Progenitor cell of endocrine pancreas (in vitro differentiated cells): ENCODE measurements around the gene NCKAP5. TPM values are rescaled to one million over a fixed set of nuclear protein-coding genes. Genes with fewer than 3 reads are reported as not detected.

Source experiments
- DNase-seq: peaks from one replicate; pipeline ENCODE4 v3.0.0; 2021; ENCODE audit warnings: low spot score; ENCODE audit not compliant: unreplicated experiment
- H3K27ac Mint-ChIP-seq: 2 replicates; pipeline ENCODE4 v1.8.0; 2021; ENCODE audit warnings: mild to moderate bottlenecking, moderate library complexity, mixed read lengths
- H3K27me3 Mint-ChIP-seq: 2 replicates; pipeline ENCODE4 v1.8.0; 2021; ENCODE audit warnings: mixed read lengths
- H3K36me3 Mint-ChIP-seq: 2 replicates; pipeline ENCODE4 v1.8.0; 2022; ENCODE audit warnings: mixed read lengths; ENCODE audit not compliant: insufficient read depth
- H3K4me1 Mint-ChIP-seq: 2 replicates; pipeline ENCODE4 v1.8.0; 2021; ENCODE audit warnings: low read depth, mixed read lengths
- H3K4me3 Mint-ChIP-seq: 2 replicates; pipeline ENCODE4 v1.8.0; 2021; ENCODE audit warnings: low read depth, mild to moderate bottlenecking, moderate library complexity, mixed read lengths
- H3K9me3 Mint-ChIP-seq: 2 replicates; pipeline ENCODE4 v1.8.0; 2021; ENCODE audit warnings: low read depth, mixed read lengths
- total RNA-seq: library from RNA; stranded (reverse); gene quantifications from 2 replicates; pipeline ENCODE4 v1.2.1, GENCODE V29; 2021
- TF ChIP-seq, protein P1 (sequence below): fragments of 200-600 bp; sonication (generic); IDR thresholded peaks from one replicate; pipeline ENCODE4 v1.5.0; 2021; ENCODE audit warnings: antibody characterized with exemption, mild to moderate bottlenecking; ENCODE audit not compliant: unreplicated experiment

Gene NCKAP5
- total RNA-seq, 1 donor from 2014 or later = 1.7 TPM

DNA sequence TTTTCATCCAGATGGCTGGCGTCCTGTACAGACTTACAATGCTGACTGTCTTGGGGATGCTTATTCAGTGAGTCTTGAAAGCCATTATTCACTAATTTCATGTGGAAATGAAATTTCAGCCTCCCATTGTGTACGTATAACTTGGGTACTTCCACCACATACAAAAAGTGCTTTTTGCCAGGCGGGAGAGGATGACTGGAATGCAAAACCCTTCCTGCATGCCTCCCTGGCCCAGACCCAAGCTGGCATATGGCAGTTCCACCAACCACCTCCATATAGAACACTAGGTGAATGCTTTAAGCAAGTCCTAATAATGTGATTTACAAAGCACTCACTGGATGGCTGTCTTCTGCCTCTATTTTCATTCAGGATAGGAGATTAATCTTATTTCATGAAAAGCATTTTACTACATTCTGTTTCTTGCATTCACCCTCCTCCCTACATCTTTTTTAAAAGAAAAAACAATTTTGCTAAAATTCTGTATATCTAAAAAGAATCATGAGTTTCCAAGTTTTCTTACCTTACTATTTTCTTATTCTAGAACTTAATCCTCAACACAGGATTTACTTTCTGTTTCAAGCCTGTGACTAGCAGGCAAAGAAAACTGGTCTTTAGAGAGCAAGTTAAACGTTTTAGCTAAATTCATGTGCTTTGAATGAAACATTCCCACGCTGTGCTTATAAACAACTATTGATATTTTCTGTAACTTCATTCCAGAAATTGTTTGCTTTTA, 327.6 kb downstream of the NCKAP5 start:
- TF ChIP-seq, protein P1, sequence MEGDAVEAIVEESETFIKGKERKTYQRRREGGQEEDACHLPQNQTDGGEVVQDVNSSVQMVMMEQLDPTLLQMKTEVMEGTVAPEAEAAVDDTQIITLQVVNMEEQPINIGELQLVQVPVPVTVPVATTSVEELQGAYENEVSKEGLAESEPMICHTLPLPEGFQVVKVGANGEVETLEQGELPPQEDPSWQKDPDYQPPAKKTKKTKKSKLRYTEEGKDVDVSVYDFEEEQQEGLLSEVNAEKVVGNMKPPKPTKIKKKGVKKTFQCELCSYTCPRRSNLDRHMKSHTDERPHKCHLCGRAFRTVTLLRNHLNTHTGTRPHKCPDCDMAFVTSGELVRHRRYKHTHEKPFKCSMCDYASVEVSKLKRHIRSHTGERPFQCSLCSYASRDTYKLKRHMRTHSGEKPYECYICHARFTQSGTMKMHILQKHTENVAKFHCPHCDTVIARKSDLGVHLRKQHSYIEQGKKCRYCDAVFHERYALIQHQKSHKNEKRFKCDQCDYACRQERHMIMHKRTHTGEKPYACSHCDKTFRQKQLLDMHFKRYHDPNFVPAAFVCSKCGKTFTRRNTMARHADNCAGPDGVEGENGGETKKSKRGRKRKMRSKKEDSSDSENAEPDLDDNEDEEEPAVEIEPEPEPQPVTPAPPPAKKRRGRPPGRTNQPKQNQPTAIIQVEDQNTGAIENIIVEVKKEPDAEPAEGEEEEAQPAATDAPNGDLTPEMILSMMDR = no peak
- Mint-ChIP-seq H3K4me1 (no peaks in the 10 kb centered on the region), H3K4me3 (no peak overlapping the region), H3K36me3 (no peaks in the 10 kb centered on the region), H3K27ac (no peak overlapping the region), H3K27me3 (peaks cover 4% of the 10 kb centered on the region), H3K9me3 (no peaks in the 10 kb centered on the region)
- no peak for DNase-seq

DNA sequence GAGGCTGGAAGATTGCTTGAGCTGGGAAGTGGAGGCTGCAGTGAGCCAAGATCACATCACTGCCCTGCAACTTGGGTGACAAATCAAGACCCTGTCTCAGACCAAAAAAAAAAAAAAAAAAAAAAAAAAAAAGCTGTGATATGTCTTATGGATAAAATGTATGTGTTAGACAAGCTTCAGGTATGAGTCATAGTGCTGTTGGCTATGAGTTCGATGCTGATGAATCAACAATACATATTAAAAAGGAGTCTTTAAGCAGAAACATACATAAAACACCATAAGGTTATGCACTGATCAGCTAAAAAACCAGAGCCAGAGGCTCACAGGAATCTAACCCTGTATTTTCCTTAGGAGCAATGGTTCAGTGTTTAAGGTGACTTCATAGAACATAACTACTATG, 332.3 kb downstream of the NCKAP5 start:
- Mint-ChIP-seq H3K27ac (no peak overlapping the region), H3K4me3 (no peak overlapping the region), H3K27me3 (peaks cover 7% of the 10 kb centered on the region), H3K9me3 (no peaks in the 10 kb centered on the region), H3K36me3 (no peaks in the 10 kb centered on the region), H3K4me1 (peaks cover 4% of the 10 kb centered on the region)
- DNase-seq = no peak
- TF ChIP-seq, protein P1 = no peak

DNA sequence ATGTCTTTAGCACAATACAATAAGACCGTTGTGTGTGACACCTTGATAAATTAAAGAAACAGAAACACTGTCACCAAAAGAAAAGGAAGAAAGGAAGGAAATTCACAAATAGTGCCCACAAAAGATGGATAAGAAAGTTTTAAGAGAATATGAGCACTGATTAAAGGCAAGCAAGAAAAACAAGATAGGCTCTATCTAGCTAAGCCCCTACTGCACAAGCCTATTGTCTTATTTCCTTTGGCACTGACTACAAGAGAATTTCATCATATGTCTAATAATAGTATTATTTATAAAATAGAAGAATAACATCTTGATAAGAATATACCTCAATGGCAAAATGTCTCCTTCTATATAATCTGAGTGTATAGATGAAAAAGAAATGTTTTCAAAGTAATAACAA, 335.7 kb downstream of the NCKAP5 start:
- H3K4me3 Mint-ChIP-seq = no peak overlapping the region
- peaks cover 7% of the 10 kb centered on the region for H3K27me3 Mint-ChIP-seq
- no peaks in the 10 kb centered on the region for H3K9me3 Mint-ChIP-seq
- TF ChIP-seq, protein P1 = no peak
- H3K36me3 Mint-ChIP-seq = no peaks in the 10 kb centered on the region
- DNase-seq = no peak
- peaks cover 4% of the 10 kb centered on the region for H3K4me1 Mint-ChIP-seq
- H3K27ac Mint-ChIP-seq = no peak overlapping the region

DNA sequence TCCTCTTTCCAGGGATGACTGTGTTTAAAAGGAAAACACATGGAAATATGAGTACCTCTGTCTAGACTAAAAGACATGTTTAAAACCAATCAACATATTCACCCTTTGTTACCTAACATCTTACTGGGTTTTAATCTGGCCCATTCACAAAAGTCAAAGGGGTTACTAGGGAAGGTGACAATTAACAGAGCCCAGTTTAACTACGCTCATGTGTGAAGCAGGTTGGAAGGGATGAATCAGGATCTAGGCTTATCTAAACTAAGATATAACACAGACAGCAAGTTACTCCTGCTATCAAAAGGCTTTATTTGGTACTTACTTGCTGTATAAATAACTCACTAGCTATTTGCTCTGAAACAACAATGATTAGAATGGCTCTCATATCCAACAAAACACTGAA, 337.0 kb downstream of the NCKAP5 start:
- peaks cover 6% of the 10 kb centered on the region for H3K27me3 Mint-ChIP-seq
- TF ChIP-seq, protein P1 = no peak
- no peak for DNase-seq
- no peaks in the 10 kb centered on the region for H3K9me3 Mint-ChIP-seq
- no peak overlapping the region for H3K27ac Mint-ChIP-seq
- no peaks in the 10 kb centered on the region for H3K36me3 Mint-ChIP-seq
- peaks cover 4% of the 10 kb centered on the region for H3K4me1 Mint-ChIP-seq
- H3K4me3 Mint-ChIP-seq = no peak overlapping the region

DNA sequence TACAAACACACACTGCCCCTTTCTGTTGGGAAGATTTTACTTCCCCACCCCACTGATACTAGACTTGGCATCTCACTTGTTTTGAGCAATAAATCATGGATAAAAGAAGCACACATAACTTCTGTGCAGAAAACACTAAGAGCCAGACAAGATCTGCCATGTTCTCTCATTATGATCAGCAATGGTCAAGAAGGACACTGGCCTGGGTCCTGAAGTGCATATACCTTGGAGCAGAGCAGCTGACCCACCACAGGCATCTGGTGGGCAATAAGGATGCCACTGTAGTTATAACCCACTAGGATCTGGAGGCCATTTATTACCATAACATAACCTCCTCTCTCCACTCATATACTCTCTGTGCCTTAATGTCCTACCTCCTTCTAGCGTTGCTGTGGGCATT, 338.3 kb downstream of the NCKAP5 start:
- Mint-ChIP-seq H3K27ac (no peak overlapping the region), H3K9me3 (no peaks in the 10 kb centered on the region), H3K27me3 (peaks cover 6% of the 10 kb centered on the region), H3K36me3 (no peaks in the 10 kb centered on the region), H3K4me1 (peaks cover 4% of the 10 kb centered on the region), H3K4me3 (no peak overlapping the region)
- TF ChIP-seq, protein P1 = no peak
- DNase-seq = no peak
